Right lobe of liver (tissue), 6 donors: ENCODE measurements around the gene RBMS3. TPM values are rescaled to one million over a fixed set of nuclear protein-coding genes. Genes with fewer than 3 reads are reported as not detected.
"Not testable (repeated sequence)": the region's sequence is repeated elsewhere in the genome, so short reads cannot be mapped to it uniquely, and the experiment has no call there.

Experiments used
- ATAC-seq, 4 donors: fragments of 200-7000 bp; cut with Tn5 transposase; one replicate each; pipeline ENCODE4 v1.9.1; 2020; ENCODE audit warnings: mild to moderate bottlenecking in 4 of 4, moderate library complexity in 4 of 4
- DNase-seq, 3 donors: peaks; one replicate each; pipeline ENCODE4 v3.0.0-alpha.2; 2020
- H3K27ac ChIP-seq, 3 donors: fragments of 200-600 bp; one replicate each; pipeline ENCODE4 v1.8.0; 2022
- H3K27me3 ChIP-seq, 2 donors: fragments of 200-600 bp; one replicate each; pipeline ENCODE4 v1.8.0; 2022
- H3K36me3 ChIP-seq, 4 donors: fragments of 200-600 bp; sonication (generic) in 1 of 4; one replicate each; pipeline versions ENCODE4 v1.5.1 to v1.8.0; 2017 to 2022; ENCODE audit warnings: control low read depth in 1 of 4
- H3K4me1 ChIP-seq, 4 donors: fragments of 200-600 bp; sonication (generic) in 1 of 4; one replicate each; pipeline versions ENCODE4 v1.5.1 to v1.8.0; 2017 to 2022; ENCODE audit warnings: control low read depth in 1 of 4
- H3K4me3 ChIP-seq, 3 donors: fragments of 200-600 bp; one replicate each; pipeline ENCODE4 v1.8.0; 2022
- H3K9me3 ChIP-seq, 4 donors: fragments of 200-600 bp; sonication (generic) in 1 of 4; one replicate each; pipeline versions ENCODE4 v1.5.1 to v1.8.0; 2017 to 2022; ENCODE audit warnings: control low read depth in 1 of 4
- POLR2A ChIP-seq: fragments of 450-650 bp; IDR thresholded peaks from one replicate; pipeline ENCODE4 v1.6.1; 2017; ENCODE audit warnings: antibody characterized with exemption, mild to moderate bottlenecking
- WGBS: methylation state at CpG from one replicate; pipeline ENCODE4 v1.1.6; 2018; ENCODE audit warnings: low coverage, low lambda C conversion rate; ENCODE audit not compliant: insufficient coverage; ENCODE audit errors: missing lambda C conversion rate; 5-methylcytosine and 5-hydroxymethylcytosine counted together
- intact Hi-C, 2 donors: fragments of 100-400 bp; cut with DNase I; formaldehyde crosslinking; loops; one replicate each; pipeline versions ENCODE4 v1.11.2 to v1.14.1; 2022
- total RNA-seq, 6 experiments: library from RNA; depleted of rRNA in 2 of 6; stranded (reverse); fragments of >200 nt in 2 of 6; fragmentation: NEBNext Ultra II Directional in 3 of 6; extraction: Animal tissue kit (Norgen Biotek cat#: 25700) in 3 of 6; gene quantifications; one replicate each; pipeline versions ENCODE4 v1.1.0 to v1.2.4, GENCODE V29; 2016 to 2023
- TF ChIP-seq, protein P1 (sequence below), 4 donors: fragments of 200-600 bp in 3 of 4; fragments of 450-650 bp in 1 of 4; IDR thresholded peaks; one replicate each; pipeline versions ENCODE4 v1.5.1 to v1.8.0; 2016 to 2022; ENCODE audit warnings: antibody characterized with exemption in 4 of 4, mild to moderate bottlenecking in 2 of 4
- donor health status: DM: no; HTN: yes; CAD: no.
- donor health status: DM: no; HTN: no; CAD: no.
- donor health status: DM: no; HTN: no; CAD: no.
- donor health status: DM: no; HTN: yes; CAD: no.
- donor health status: DM: no; HTN: yes; CAD: no.

Gene RBMS3
- total RNA-seq, 6 experiments from 2014 or later, result 6.3 to 11.5 (median 8.3) TPM

DNA sequence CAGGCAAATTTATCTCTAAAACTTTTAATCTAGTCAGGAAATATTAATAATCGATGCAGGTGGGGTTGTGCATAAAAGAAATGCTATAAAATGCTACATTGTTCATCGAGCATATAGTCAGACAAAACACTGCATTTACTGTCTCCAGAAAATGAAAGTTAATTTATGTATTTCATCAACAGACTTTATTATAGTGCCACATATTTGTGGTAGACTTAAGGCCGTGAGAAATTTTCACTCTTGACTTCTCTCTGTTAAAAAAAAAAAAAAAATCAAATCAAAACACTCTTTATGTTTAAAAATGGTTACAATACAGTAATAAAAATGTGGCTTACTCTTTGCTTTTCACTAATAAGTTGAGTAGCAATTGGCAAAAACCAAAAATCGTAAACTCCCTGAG is 67.4 kb downstream of the RBMS3 start:
- H3K27ac ChIP-seq, result no peak overlapping the region
- no peak for DNase-seq
- intact Hi-C loops, result no loop called here
- H3K9me3 ChIP-seq, result no peaks in the 10 kb centered on the region
- WGBS, result 34% methylated on average over 4 of the region's 4 CpGs
- TF ChIP-seq, protein P1, sequence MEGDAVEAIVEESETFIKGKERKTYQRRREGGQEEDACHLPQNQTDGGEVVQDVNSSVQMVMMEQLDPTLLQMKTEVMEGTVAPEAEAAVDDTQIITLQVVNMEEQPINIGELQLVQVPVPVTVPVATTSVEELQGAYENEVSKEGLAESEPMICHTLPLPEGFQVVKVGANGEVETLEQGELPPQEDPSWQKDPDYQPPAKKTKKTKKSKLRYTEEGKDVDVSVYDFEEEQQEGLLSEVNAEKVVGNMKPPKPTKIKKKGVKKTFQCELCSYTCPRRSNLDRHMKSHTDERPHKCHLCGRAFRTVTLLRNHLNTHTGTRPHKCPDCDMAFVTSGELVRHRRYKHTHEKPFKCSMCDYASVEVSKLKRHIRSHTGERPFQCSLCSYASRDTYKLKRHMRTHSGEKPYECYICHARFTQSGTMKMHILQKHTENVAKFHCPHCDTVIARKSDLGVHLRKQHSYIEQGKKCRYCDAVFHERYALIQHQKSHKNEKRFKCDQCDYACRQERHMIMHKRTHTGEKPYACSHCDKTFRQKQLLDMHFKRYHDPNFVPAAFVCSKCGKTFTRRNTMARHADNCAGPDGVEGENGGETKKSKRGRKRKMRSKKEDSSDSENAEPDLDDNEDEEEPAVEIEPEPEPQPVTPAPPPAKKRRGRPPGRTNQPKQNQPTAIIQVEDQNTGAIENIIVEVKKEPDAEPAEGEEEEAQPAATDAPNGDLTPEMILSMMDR (IDR thresholded peaks at IDR 0.05), result no peak
- no peak for TF ChIP-seq POLR2A
- no peaks in the 10 kb centered on the region for H3K27me3 ChIP-seq
- no peak overlapping the region for H3K4me3 ChIP-seq
- no peaks in the 10 kb centered on the region for H3K4me1 ChIP-seq
- H3K36me3 ChIP-seq, result no peaks in the 10 kb centered on the region
- no peak for ATAC-seq

DNA sequence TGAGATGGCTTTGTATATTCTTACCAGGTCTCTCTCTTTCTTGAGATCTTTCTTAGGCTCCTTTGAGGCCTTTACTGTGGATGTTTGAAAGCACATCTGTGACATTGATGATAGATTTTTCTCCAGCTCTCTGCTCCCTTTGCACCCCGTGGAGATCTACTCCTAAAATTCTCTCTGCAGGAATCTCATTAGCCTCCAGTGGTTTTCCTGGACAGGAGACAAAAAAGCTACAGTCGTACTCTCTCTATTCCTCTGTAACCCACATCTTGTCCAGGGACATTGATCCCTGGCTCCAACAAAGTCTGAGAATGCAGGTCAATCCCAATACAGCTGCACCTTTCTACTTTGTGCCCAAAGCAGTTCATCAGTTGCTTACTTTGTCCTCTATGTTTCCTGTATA is 68.2 kb downstream of the RBMS3 start:
- Histone ChIP-seq H3K4me1 (no peaks in the 10 kb centered on the region), H3K27me3 (no peaks in the 10 kb centered on the region), H3K27ac (no peak overlapping the region), H3K4me3 (no peak overlapping the region), H3K9me3 (no peaks in the 10 kb centered on the region), H3K36me3 (no peaks in the 10 kb centered on the region)
- ATAC-seq (no peak), DNase-seq (no peak)
- intact Hi-C loops, result no loop called here
- 25% methylated on average over 2 of the region's 2 CpGs for WGBS
- no peak for TF ChIP-seq POLR2A
- TF ChIP-seq, protein P1 (IDR thresholded peaks at IDR 0.05), result no peak

DNA sequence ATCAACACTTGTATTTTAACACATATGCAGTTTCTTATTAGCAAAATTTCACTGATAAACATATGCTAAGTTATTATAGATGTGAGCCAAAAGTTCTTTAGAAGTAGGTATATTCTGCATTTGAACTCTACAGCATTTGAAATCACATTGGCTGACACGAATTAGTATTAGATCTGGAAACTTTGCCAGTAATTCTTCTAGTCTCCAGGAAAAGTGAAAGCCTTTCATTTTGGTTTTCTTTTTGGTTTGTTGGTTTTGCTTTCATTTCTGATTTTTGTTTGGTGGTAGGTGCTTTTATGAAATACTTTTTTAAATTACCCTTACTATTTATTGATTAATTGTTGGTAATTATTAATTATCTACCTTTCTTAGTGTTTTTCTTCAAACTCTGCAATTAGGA is 72.9 kb downstream of the RBMS3 start:
- no peaks in the 10 kb centered on the region for H3K4me1 ChIP-seq
- WGBS, result 0% methylated on average over 1 of the region's 1 CpG
- no peak for DNase-seq
- H3K27ac ChIP-seq, result no peak overlapping the region
- no peaks in the 10 kb centered on the region for H3K27me3 ChIP-seq
- intact Hi-C loops, result no loop called here
- H3K4me3 ChIP-seq, result no peak overlapping the region
- no peak for ATAC-seq
- no peaks in the 10 kb centered on the region for H3K9me3 ChIP-seq
- TF ChIP-seq, protein P1 (IDR thresholded peaks at IDR 0.05), result no peak
- TF ChIP-seq POLR2A, result no peak
- no peaks in the 10 kb centered on the region for H3K36me3 ChIP-seq

DNA sequence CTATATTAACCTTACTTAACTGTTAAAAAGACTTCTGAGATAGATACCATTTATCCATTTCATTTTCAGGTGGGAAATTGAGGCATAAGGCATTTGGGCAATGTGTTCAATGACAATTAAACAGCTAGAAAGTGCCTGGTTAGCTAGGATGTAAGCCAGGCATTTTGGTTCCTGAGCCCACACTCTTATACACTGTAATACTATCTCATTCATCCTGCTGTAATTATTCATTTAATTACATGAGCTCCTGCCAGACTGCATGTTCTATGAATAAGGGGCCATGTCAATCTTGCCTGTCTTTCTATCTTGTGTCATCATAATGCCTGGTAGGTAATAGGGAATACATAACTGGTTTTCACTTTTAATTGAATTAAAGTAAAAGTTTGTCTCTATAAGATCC is 74.0 kb downstream of the RBMS3 start:
- ATAC-seq, result no peak
- no peaks in the 10 kb centered on the region for H3K9me3 ChIP-seq
- TF ChIP-seq, protein P1 (IDR thresholded peaks at IDR 0.05), result no peak
- no peak for TF ChIP-seq POLR2A
- no peak for DNase-seq
- no peaks in the 10 kb centered on the region for H3K27me3 ChIP-seq
- H3K27ac ChIP-seq, result no peak overlapping the region
- H3K4me3 ChIP-seq, result no peak overlapping the region
- H3K36me3 ChIP-seq, result no peaks in the 10 kb centered on the region
- intact Hi-C loops, result no loop called here
- no peaks in the 10 kb centered on the region for H3K4me1 ChIP-seq

DNA sequence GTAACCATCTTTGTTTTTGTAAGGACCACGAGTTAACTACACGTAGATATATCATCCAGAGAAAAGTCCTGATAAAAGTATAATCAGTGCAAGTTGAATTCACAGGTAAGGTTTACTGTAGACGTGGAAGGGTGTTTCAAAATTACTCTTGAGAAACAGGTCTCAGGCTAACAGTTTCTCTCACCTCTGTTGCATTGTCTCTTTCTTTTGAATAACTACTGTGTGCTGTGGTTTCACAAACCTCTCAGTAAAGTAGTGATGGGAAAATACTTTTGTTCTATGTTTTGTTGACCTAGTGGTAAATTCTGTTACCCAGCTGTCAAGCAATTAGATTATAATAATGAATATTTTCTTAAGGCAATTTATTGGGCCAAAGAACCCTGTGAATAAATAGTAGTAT is 75.2 kb downstream of the RBMS3 start:
- H3K27me3 ChIP-seq, result no peaks in the 10 kb centered on the region
- WGBS, result 51% methylated on average over 3 of the region's 3 CpGs
- no peak for TF ChIP-seq POLR2A
- TF ChIP-seq, protein P1 (IDR thresholded peaks at IDR 0.05), result no peak
- H3K4me3 ChIP-seq, result no peak overlapping the region
- H3K4me1 ChIP-seq, result no peaks in the 10 kb centered on the region
- intact Hi-C loops, result no loop called here
- ATAC-seq (no peak), DNase-seq (no peak)
- no peaks in the 10 kb centered on the region for H3K9me3 ChIP-seq
- no peaks in the 10 kb centered on the region for H3K36me3 ChIP-seq
- no peak overlapping the region for H3K27ac ChIP-seq

DNA sequence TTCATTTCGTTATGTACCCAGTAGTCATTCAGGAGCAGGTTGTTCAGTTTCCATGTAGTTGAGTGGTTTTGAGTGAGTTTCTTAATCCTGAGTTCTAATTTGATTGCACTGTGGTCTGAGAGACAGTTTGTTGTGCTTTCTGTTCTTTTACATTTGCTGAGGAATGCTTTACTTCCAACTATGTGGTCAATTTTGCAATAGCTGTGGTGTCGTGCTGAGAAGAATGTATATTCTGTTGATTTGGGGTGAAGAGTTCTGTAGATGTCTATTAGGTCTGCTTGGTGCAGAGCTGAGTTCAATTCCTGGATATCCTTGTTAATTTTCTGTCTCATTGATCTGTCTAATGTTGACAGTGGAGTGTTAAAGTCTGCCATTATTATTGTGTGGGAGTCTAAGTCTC is 79.4 kb downstream of the RBMS3 start:
- H3K27ac ChIP-seq, H3K4me3 ChIP-seq, intact Hi-C loops, H3K9me3 ChIP-seq, H3K4me1 ChIP-seq, ATAC-seq, DNase-seq, H3K36me3 ChIP-seq, H3K27me3 ChIP-seq: not testable (repeated sequence)
- 36% methylated on average over 2 of the region's 2 CpGs for WGBS
